H9 (cell line): ENCODE measurements around the gene SNX25. TPM values are rescaled to one million over a fixed set of nuclear protein-coding genes. Genes with fewer than 3 reads are reported as not detected.

ENCODE experiments used
- DNase-seq: peaks from one replicate; pipeline ENCODE4 v3.0.0-alpha.2; 2017
- H2AFZ ChIP-seq: one replicate; pipeline ENCODE4 v1.6.1; 2013; ENCODE audit warnings: mild to moderate bottlenecking, low read length, control low read depth, moderate library complexity
- H2AK5ac ChIP-seq: 2 replicates; pipeline ENCODE4 v1.6.1; 2013; ENCODE audit warnings: low read length, control low read depth, mixed read lengths; ENCODE audit not compliant: insufficient read length
- H2BK120ac ChIP-seq: one replicate; pipeline ENCODE4 v1.6.1; 2013; ENCODE audit warnings: low read depth, mild to moderate bottlenecking, low read length, control low read depth, inconsistent platforms; ENCODE audit not compliant: poor library complexity, severe bottlenecking
- H2BK12ac ChIP-seq: 2 replicates; pipeline ENCODE4 v1.6.1; 2013; ENCODE audit warnings: low read length, control low read depth, mixed read lengths, low read depth; ENCODE audit not compliant: insufficient read length
- H2BK15ac ChIP-seq: 2 replicates; pipeline ENCODE4 v1.6.1; 2013; ENCODE audit warnings: low read depth, low read length, control low read depth
- H2BK20ac ChIP-seq: one replicate; pipeline ENCODE4 v1.6.1; 2013; ENCODE audit warnings: low read depth, mild to moderate bottlenecking, low read length, control low read depth, inconsistent platforms; ENCODE audit not compliant: poor library complexity, severe bottlenecking
- H2BK5ac ChIP-seq: 2 replicates; pipeline ENCODE4 v1.6.1; 2013; ENCODE audit warnings: low read length, control low read depth, mixed read lengths; ENCODE audit not compliant: insufficient read length
- H3K14ac ChIP-seq: 2 replicates; pipeline ENCODE4 v1.6.1; 2013; ENCODE audit warnings: low read length, control low read depth; ENCODE audit not compliant: insufficient read depth
- H3K18ac ChIP-seq: 2 replicates; pipeline ENCODE4 v1.6.1; 2013; ENCODE audit warnings: low read depth, mild to moderate bottlenecking, mixed read lengths, low read length, control low read depth; ENCODE audit not compliant: insufficient read length
- H3K23ac ChIP-seq: 2 replicates; pipeline ENCODE4 v1.6.1; 2013; ENCODE audit warnings: low read length, control low read depth, mixed read lengths, low read depth; ENCODE audit not compliant: insufficient read length
- H3K23me2 ChIP-seq: 2 replicates; pipeline ENCODE4 v1.6.1; 2013; ENCODE audit warnings: low read depth, mild to moderate bottlenecking, mixed read lengths, low read length, control low read depth; ENCODE audit not compliant: insufficient read length, poor library complexity, severe bottlenecking
- H3K27ac ChIP-seq: 2 replicates; pipeline ENCODE4 v1.5.1; 2013; ENCODE audit warnings: low read length, control low read depth, mixed read lengths, low read depth; ENCODE audit not compliant: insufficient read length
- H3K27me3 ChIP-seq: 2 replicates; pipeline ENCODE4 v1.6.1; 2013; ENCODE audit warnings: low read length, control low read depth, inconsistent platforms; ENCODE audit not compliant: insufficient read depth
- H3K4ac ChIP-seq: 2 replicates; pipeline ENCODE4 v1.6.1; 2013; ENCODE audit warnings: low read depth, mild to moderate bottlenecking, control low read depth, inconsistent platforms, low read length, moderate library complexity
- H3K4me1 ChIP-seq: 2 replicates; pipeline ENCODE4 v1.6.1; 2013; ENCODE audit warnings: low read length, control low read depth, inconsistent platforms; ENCODE audit not compliant: insufficient read depth
- H3K4me2 ChIP-seq: 2 replicates; pipeline ENCODE4 v1.6.1; 2013; ENCODE audit warnings: low read length, control low read depth, mixed read lengths; ENCODE audit not compliant: insufficient read length, insufficient read depth
- H3K56ac ChIP-seq: 2 replicates; pipeline ENCODE4 v1.6.1; 2013; ENCODE audit warnings: low read depth, mild to moderate bottlenecking, mixed read lengths, low read length, control low read depth; ENCODE audit not compliant: insufficient read length
- H3K79me1 ChIP-seq: 2 replicates; pipeline ENCODE4 v1.6.1; 2013; ENCODE audit warnings: low read depth, mild to moderate bottlenecking, moderate library complexity, low read length, control low read depth, inconsistent platforms; ENCODE audit not compliant: insufficient read depth, poor library complexity, severe bottlenecking
- H3K79me2 ChIP-seq: 2 replicates; pipeline ENCODE4 v1.6.1; 2013; ENCODE audit warnings: low read length, control low read depth, inconsistent platforms; ENCODE audit not compliant: insufficient read depth
- H3K9ac ChIP-seq: 2 replicates; pipeline ENCODE4 v1.6.1; 2013; ENCODE audit warnings: low read length, control low read depth, mixed read lengths; ENCODE audit not compliant: insufficient read length; ENCODE audit errors: extremely low read depth
- H3K9me3 ChIP-seq: one replicate; pipeline ENCODE4 v1.6.1; 2013; ENCODE audit warnings: low read depth, low read length, inconsistent platforms; ENCODE audit not compliant: control insufficient read depth
- H3T11ph ChIP-seq: one replicate; pipeline ENCODE4 v1.6.1; 2013; ENCODE audit warnings: mild to moderate bottlenecking, low read length, control low read depth, inconsistent platforms
- H4K20me1 ChIP-seq: one replicate; pipeline ENCODE4 v1.6.1; 2013; ENCODE audit not compliant: control insufficient read depth, insufficient read length, insufficient read depth
- H4K5ac ChIP-seq: 2 replicates; pipeline ENCODE4 v1.6.1; 2013; ENCODE audit warnings: low read depth, mild to moderate bottlenecking, mixed read lengths, low read length, control low read depth; ENCODE audit not compliant: insufficient read length
- H4K8ac ChIP-seq: replicated peaks from 2 replicates; pipeline ENCODE4 v1.6.1; 2013; ENCODE audit warnings: low read length, control low read depth, mixed read lengths, low read depth; ENCODE audit not compliant: insufficient read length
- H4K91ac ChIP-seq: 2 replicates; pipeline ENCODE4 v1.6.1; 2013; ENCODE audit warnings: low read depth, mild to moderate bottlenecking, moderate library complexity, mixed read lengths, low read length, control low read depth; ENCODE audit not compliant: insufficient read length
- H3K27ac Mint-ChIP-seq, 3 experiments: 2 replicates in 2 of 3; 3 replicates in 1 of 3; pipeline ENCODE4 v1.8.0; 2020 to 2021; ENCODE audit warnings: mixed read lengths in 3 of 3, mild to moderate bottlenecking in 1 of 3, moderate library complexity in 1 of 3
- H3K27me3 Mint-ChIP-seq: 2 replicates; pipeline ENCODE4 v1.8.0; 2021; ENCODE audit warnings: low read depth, mild to moderate bottlenecking, moderate library complexity, mixed read lengths
- H3K36me3 Mint-ChIP-seq, 3 experiments: 2 replicates in 2 of 3; 3 replicates in 1 of 3; pipeline ENCODE4 v1.8.0; 2020 to 2021; ENCODE audit warnings: low read depth in 3 of 3, mixed read lengths in 3 of 3; ENCODE audit not compliant: insufficient read depth in 1 of 3
- H3K4me1 Mint-ChIP-seq, 2 experiments: 2 replicates each; pipeline ENCODE4 v1.8.0; 2020; ENCODE audit warnings: mixed read lengths in 2 of 2
- H3K4me3 Mint-ChIP-seq, 2 experiments: 2 replicates in 1 of 2; 3 replicates in 1 of 2; pipeline ENCODE4 v1.8.0; 2020 to 2021; ENCODE audit warnings: mild to moderate bottlenecking in 2 of 2, mixed read lengths in 2 of 2, moderate library complexity in 1 of 2
- H3K9me3 Mint-ChIP-seq, 2 experiments: 2 replicates in 1 of 2; 3 replicates in 1 of 2; pipeline ENCODE4 v1.8.0; 2020; ENCODE audit warnings: mild to moderate bottlenecking in 2 of 2, mixed read lengths in 2 of 2, moderate library complexity in 1 of 2
- CTCF ChIP-seq: fragments of 200-600 bp; sonication (generic); conservative IDR thresholded peaks from 3 replicates; pipeline ENCODE4 v1.8.0; 2021; ENCODE audit warnings: antibody characterized with exemption, mild to moderate bottlenecking
- WGBS: extraction: QIAGEN DNeasy Blood & Tissue Kit; methylation state at CpG from one replicate; pipeline ENCODE4 v1.1.7; 2013; ENCODE audit warnings: missing lambda C conversion rate, low lambda C conversion rate, mixed read lengths; ENCODE audit not compliant: insufficient read length; ENCODE audit errors: extremely low coverage; 5-methylcytosine and 5-hydroxymethylcytosine counted together
- total RNA-seq: library from RNA; stranded (reverse); gene quantifications from 2 replicates; pipeline ENCODE4 v1.2.1, GENCODE V29; 2021

SNX25 gene
- total RNA-seq, 1 experiment from 2014 or later: 28.2 TPM

DNA sequence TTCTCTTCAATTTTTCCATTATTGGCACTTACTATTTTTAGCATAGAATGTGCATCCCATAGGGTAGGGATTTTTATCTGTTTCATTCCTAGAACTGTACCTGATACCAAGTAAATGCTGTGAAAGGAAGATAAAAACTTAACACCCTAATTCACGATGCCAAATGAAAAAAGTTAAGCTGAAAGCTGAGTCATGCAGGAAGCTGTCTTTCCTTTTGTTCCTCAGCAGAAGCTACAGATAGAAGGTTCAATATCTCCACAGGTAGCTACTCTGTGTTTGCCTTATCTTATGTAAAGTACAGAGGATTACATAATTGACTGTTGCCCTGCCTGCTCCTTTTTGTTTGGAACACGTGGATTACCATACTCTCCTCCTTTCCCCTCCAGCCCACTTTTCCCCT, 109.3 kb downstream of the SNX25 start:
- Mint-ChIP-seq H3K27ac (peak overlapping the region; percentile 99), H3K9me3 (peaks cover 14 to 17% of the 10 kb centered on the region in 2 experiments), H3K27me3 (no peaks in the 10 kb centered on the region), H3K36me3 (peaks cover 36 to 77% (median 75%) of the 10 kb centered on the region in 3 experiments), H3K4me3 (peak overlapping the region; percentile 22 to 41; a peak in 3 of 5 replicates), H3K4me1 (peaks cover 26 to 28% of the 10 kb centered on the region in 2 experiments)
- H3K23ac ChIP-seq: no peak overlapping the region
- H4K91ac ChIP-seq: no peak overlapping the region
- no peak overlapping the region for H2AK5ac ChIP-seq
- no peak overlapping the region for H4K8ac ChIP-seq
- no peak overlapping the region for H2BK12ac ChIP-seq
- WGBS: no CpG with 5 or more reads among the region's 2 CpGs
- H3K4me1 ChIP-seq: peaks cover 4% of the 10 kb centered on the region; the same call in 1 of the 2 replicates
- no peak for DNase-seq
- TF ChIP-seq CTCF: no peak
- H3K27ac ChIP-seq: peak overlapping the region; percentile 24
- H3K14ac ChIP-seq: no peak overlapping the region
- H3K4me2 ChIP-seq: peak overlapping the region; percentile 5
- no peaks in the 10 kb centered on the region for H3K79me1 ChIP-seq
- no peaks in the 10 kb centered on the region for H3K23me2 ChIP-seq
- H3K9me3 ChIP-seq: peaks cover 3% of the 10 kb centered on the region
- H3K79me2 ChIP-seq: no peaks in the 10 kb centered on the region
- H4K20me1 ChIP-seq: no peaks in the 10 kb centered on the region
- H4K5ac ChIP-seq: no peak overlapping the region
- no peak overlapping the region for H2BK120ac ChIP-seq
- H2BK15ac ChIP-seq: no peak overlapping the region
- H3K4ac ChIP-seq: no peak overlapping the region
- H3T11ph ChIP-seq: no peak overlapping the region
- H2BK5ac ChIP-seq: no peak overlapping the region
- H2BK20ac ChIP-seq: no peak overlapping the region
- H3K27me3 ChIP-seq: no peaks in the 10 kb centered on the region
- H2AFZ ChIP-seq: no peak overlapping the region
- no peak overlapping the region for H3K18ac ChIP-seq
- no peak overlapping the region for H3K9ac ChIP-seq
- no peak overlapping the region for H3K56ac ChIP-seq
